B cell (primary cell): Measurements from ENCODE around the gene SLC24A4.

Experiments used
- CTCF ChIP-seq: fragments of 200-600 bp; IDR thresholded peaks from one replicate; pipeline ENCODE4 v1.8.0; 2022; ENCODE audit warnings: antibody characterized with exemption, mild to moderate bottlenecking
- EZH2 ChIP-seq: IDR thresholded peaks from 2 replicates; pipeline ENCODE4 v1.6.1; 2012; ENCODE audit warnings: borderline replicate concordance, low read depth, mild to moderate bottlenecking, moderate library complexity, low read length; ENCODE audit not compliant: insufficient read depth, poor library complexity, severe bottlenecking

- TF ChIP-seq CTCF, result no peak
- no peak for TF ChIP-seq EZH2
Observed at GRCh38 chr14:92430686-92431085, 107.7 kb downstream of the SLC24A4 start.
